HG02759 (cell line): ENCODE data around the gene KRTAP5-4.
"Not testable (repeated sequence)": the region's sequence is repeated elsewhere in the genome, so short reads cannot be mapped to it uniquely, and the experiment has no call there.

Experiments used
- ATAC-seq: cut with Tn5 transposase; IDR thresholded peaks from one replicate; pipeline ENCODE4 v1.9.1; 2021; ENCODE audit warnings: mild to moderate bottlenecking, moderate library complexity; ENCODE audit not compliant: unreplicated experiment

The KRTAP5-4 gene

GRCh38 chr11:1639102-1639620 is 17.2 kb upstream of the KRTAP5-4 start:
- ATAC-seq, result no peak

GRCh38 chr11:1638344-1638743 is 16.4 kb upstream of the KRTAP5-4 start:
- ATAC-seq, result no peak

GRCh38 chr11:1637628-1638027 is 15.7 kb upstream of the KRTAP5-4 start:
- no peak for ATAC-seq

- ATAC-seq, result no peak
Observed at GRCh38 chr11:1636291-1636950, 14.5 kb upstream of the KRTAP5-4 start.

- no peak for ATAC-seq
Observed at GRCh38 chr11:1633864-1634263, 11.9 kb upstream of the KRTAP5-4 start.

GRCh38 chr11:1632053-1632714 is 10.2 kb upstream of the KRTAP5-4 start:
- ATAC-seq, result no peak

GRCh38 chr11:1631066-1631568 is 9.2 kb upstream of the KRTAP5-4 start:
- ATAC-seq, result no peak

- ATAC-seq, result no peak
Observed at GRCh38 chr11:1630271-1630670, 8.3 kb upstream of the KRTAP5-4 start.

GRCh38 chr11:1629326-1630185 is 7.6 kb upstream of the KRTAP5-4 start, which contains the start of gene KRTAP5-5:
Gene KRTAP5-5, plus strand, starts transcription at chr11:1629775. Its CDS starts 66 bp downstream, at chr11:1629841.
- no peak for ATAC-seq

- ATAC-seq, result no peak
Observed at GRCh38 chr11:1628506-1629325, 6.8 kb upstream of the KRTAP5-4 start.

GRCh38 chr11:1625541-1625940 is 3.6 kb upstream of the KRTAP5-4 start:
- no peak for ATAC-seq

GRCh38 chr11:1624621-1625020 is 2.7 kb upstream of the KRTAP5-4 start:
- ATAC-seq, result no peak

GRCh38 chr11:1623716-1624115 is 1.8 kb upstream of the KRTAP5-4 start:
- no peak for ATAC-seq

- ATAC-seq, result no peak
Observed at GRCh38 chr11:1619449-1619848, 2.5 kb downstream of the KRTAP5-4 start.

GRCh38 chr11:1618231-1618630 is 3.7 kb downstream of the KRTAP5-4 start:
- no peak for ATAC-seq

- no peak for ATAC-seq
Observed at GRCh38 chr11:1608363-1608762, 13.6 kb downstream of the KRTAP5-4 start, which contains the start of gene KRTAP5-3. Gene KRTAP5-3, minus strand, starts transcription at chr11:1608463. Its CDS starts 78 bp downstream, at chr11:1608385.

GRCh38 chr11:1607901-1608300 is 14.0 kb downstream of the KRTAP5-4 start:
- not testable (repeated sequence) for ATAC-seq

GRCh38 chr11:1607156-1607845 is 14.6 kb downstream of the KRTAP5-4 start:
- not testable (repeated sequence) for ATAC-seq

- ATAC-seq, result peak; percentile 82
Observed at GRCh38 chr11:1605923-1606322, 16.0 kb downstream of the KRTAP5-4 start.

GRCh38 chr11:1604711-1605110 is 17.2 kb downstream of the KRTAP5-4 start:
- no peak for ATAC-seq
